Right lobe of liver (tissue), 6 donors: ENCODE data around the gene ACP1. TPM values are rescaled to one million over a fixed set of nuclear protein-coding genes. Genes with fewer than 3 reads are reported as not detected.
A peak's percentile ranks its signal among the peaks of the same experiment; 100 is the strongest.

ENCODE experiments used
- ATAC-seq, 4 donors: fragments of 200-7000 bp; cut with Tn5 transposase; one replicate each; pipeline ENCODE4 v1.9.1; 2020; ENCODE audit warnings: mild to moderate bottlenecking in 4 of 4, moderate library complexity in 4 of 4
- DNase-seq, 3 donors: peaks; one replicate each; pipeline ENCODE4 v3.0.0-alpha.2; 2020
- H3K27ac ChIP-seq, 3 donors: fragments of 200-600 bp; one replicate each; pipeline ENCODE4 v1.8.0; 2022
- H3K27me3 ChIP-seq, 2 donors: fragments of 200-600 bp; one replicate each; pipeline ENCODE4 v1.8.0; 2022
- H3K36me3 ChIP-seq, 4 donors: fragments of 200-600 bp; sonication (generic) in 1 of 4; one replicate each; pipeline versions ENCODE4 v1.5.1 to v1.8.0; 2017 to 2022; ENCODE audit warnings: control low read depth in 1 of 4
- H3K4me1 ChIP-seq, 4 donors: fragments of 200-600 bp; sonication (generic) in 1 of 4; one replicate each; pipeline versions ENCODE4 v1.5.1 to v1.8.0; 2017 to 2022; ENCODE audit warnings: control low read depth in 1 of 4
- H3K4me3 ChIP-seq, 3 donors: fragments of 200-600 bp; one replicate each; pipeline ENCODE4 v1.8.0; 2022
- H3K9me3 ChIP-seq, 4 donors: fragments of 200-600 bp; sonication (generic) in 1 of 4; one replicate each; pipeline versions ENCODE4 v1.5.1 to v1.8.0; 2017 to 2022; ENCODE audit warnings: control low read depth in 1 of 4
- POLR2A ChIP-seq: fragments of 450-650 bp; IDR thresholded peaks from one replicate; pipeline ENCODE4 v1.6.1; 2017; ENCODE audit warnings: antibody characterized with exemption, mild to moderate bottlenecking
- WGBS: methylation state at CpG from one replicate; pipeline ENCODE4 v1.1.6; 2018; ENCODE audit warnings: low coverage, low lambda C conversion rate; ENCODE audit not compliant: insufficient coverage; ENCODE audit errors: missing lambda C conversion rate; 5-methylcytosine and 5-hydroxymethylcytosine counted together
- intact Hi-C, 2 donors: fragments of 100-400 bp; cut with DNase I; formaldehyde crosslinking; loops; one replicate each; pipeline versions ENCODE4 v1.11.2 to v1.14.1; 2022
- total RNA-seq, 6 experiments: library from RNA; depleted of rRNA in 2 of 6; stranded (reverse); fragments of >200 nt in 2 of 6; fragmentation: NEBNext Ultra II Directional in 3 of 6; extraction: Animal tissue kit (Norgen Biotek cat#: 25700) in 3 of 6; gene quantifications; one replicate each; pipeline versions ENCODE4 v1.1.0 to v1.2.4, GENCODE V29; 2016 to 2023
- TF ChIP-seq, protein P1 (sequence below), 4 donors: fragments of 200-600 bp in 3 of 4; fragments of 450-650 bp in 1 of 4; IDR thresholded peaks; one replicate each; pipeline versions ENCODE4 v1.5.1 to v1.8.0; 2016 to 2022; ENCODE audit warnings: antibody characterized with exemption in 4 of 4, mild to moderate bottlenecking in 2 of 4
- donor health status: DM: no; HTN: yes; CAD: no.
- donor health status: DM: no; HTN: no; CAD: no.
- donor health status: DM: no; HTN: no; CAD: no.
- donor health status: DM: no; HTN: yes; CAD: no.
- donor health status: DM: no; HTN: yes; CAD: no.

Gene ACP1
- total RNA-seq, 6 experiments from 2014 or later = 52.1 to 72.1 (median 60.3) TPM

DNA sequence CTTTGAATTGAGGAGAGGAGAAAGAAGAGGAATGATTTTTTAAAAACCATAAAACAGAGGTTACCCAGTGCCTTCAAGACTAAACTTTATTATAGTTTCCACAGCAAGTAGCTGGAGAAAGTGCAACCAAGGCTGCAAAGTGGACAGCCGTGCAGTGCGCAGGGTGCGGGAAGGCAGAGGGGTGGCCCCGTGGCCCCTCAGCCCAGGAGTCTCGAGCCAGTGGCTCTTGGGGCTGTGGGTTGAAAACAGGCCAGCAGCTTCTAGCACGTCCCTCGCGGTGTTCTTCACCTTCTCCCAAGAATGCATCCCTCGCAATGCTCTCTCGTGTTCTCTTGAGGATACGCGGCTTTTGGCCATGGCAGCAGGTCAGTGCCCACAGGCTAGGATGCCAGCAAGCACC, 51.6 kb downstream of the ACP1 start:
- no peaks in the 10 kb centered on the region for H3K36me3 ChIP-seq
- 100% methylated on average over 1 of the region's 12 CpGs for WGBS
- no peak for TF ChIP-seq POLR2A
- TF ChIP-seq, protein P1, sequence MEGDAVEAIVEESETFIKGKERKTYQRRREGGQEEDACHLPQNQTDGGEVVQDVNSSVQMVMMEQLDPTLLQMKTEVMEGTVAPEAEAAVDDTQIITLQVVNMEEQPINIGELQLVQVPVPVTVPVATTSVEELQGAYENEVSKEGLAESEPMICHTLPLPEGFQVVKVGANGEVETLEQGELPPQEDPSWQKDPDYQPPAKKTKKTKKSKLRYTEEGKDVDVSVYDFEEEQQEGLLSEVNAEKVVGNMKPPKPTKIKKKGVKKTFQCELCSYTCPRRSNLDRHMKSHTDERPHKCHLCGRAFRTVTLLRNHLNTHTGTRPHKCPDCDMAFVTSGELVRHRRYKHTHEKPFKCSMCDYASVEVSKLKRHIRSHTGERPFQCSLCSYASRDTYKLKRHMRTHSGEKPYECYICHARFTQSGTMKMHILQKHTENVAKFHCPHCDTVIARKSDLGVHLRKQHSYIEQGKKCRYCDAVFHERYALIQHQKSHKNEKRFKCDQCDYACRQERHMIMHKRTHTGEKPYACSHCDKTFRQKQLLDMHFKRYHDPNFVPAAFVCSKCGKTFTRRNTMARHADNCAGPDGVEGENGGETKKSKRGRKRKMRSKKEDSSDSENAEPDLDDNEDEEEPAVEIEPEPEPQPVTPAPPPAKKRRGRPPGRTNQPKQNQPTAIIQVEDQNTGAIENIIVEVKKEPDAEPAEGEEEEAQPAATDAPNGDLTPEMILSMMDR (IDR thresholded peaks at IDR 0.05) = no peak
- H3K4me1 ChIP-seq = no peaks in the 10 kb centered on the region
- DNase-seq = no peak
- no peak overlapping the region for H3K27ac ChIP-seq
- intact Hi-C loops = no loop called here
- H3K27me3 ChIP-seq = no peaks in the 10 kb centered on the region
- H3K9me3 ChIP-seq = no peaks in the 10 kb centered on the region
- ATAC-seq = no peak
- no peak overlapping the region for H3K4me3 ChIP-seq

GRCh38 chr2:317501-318424, 53.0 kb downstream of the ACP1 start:
- WGBS = 57% methylated on average over 21 of the region's 27 CpGs
- no peak for DNase-seq
- Histone ChIP-seq H3K9me3 (no peaks in the 10 kb centered on the region), H3K4me1 (no peaks in the 10 kb centered on the region), H3K27me3 (no peaks in the 10 kb centered on the region), H3K4me3 (no peak overlapping the region), H3K36me3 (no peaks in the 10 kb centered on the region), H3K27ac (no peak overlapping the region)
- TF ChIP-seq POLR2A = no peak
- TF ChIP-seq, protein P1 (IDR thresholded peaks at IDR 0.05) = no peak
- ATAC-seq = peak in 2 of 4 donors; percentile 26 to 43
- intact Hi-C loops = no loop called here

GRCh38 chr2:319059-319600, 54.4 kb downstream of the ACP1 start:
- Histone ChIP-seq H3K27me3 (no peaks in the 10 kb centered on the region), H3K36me3 (no peaks in the 10 kb centered on the region), H3K27ac (no peak overlapping the region), H3K4me1 (no peaks in the 10 kb centered on the region), H3K4me3 (no peak overlapping the region), H3K9me3 (no peaks in the 10 kb centered on the region)
- intact Hi-C loops = no loop called here
- ATAC-seq (peak in 1 of 4 donors; percentile 15), DNase-seq (no peak)
- WGBS = 63% methylated on average over 17 of the region's 34 CpGs
- no peak for TF ChIP-seq POLR2A
- TF ChIP-seq, protein P1 (IDR thresholded peaks at IDR 0.05) = no peak

DNA sequence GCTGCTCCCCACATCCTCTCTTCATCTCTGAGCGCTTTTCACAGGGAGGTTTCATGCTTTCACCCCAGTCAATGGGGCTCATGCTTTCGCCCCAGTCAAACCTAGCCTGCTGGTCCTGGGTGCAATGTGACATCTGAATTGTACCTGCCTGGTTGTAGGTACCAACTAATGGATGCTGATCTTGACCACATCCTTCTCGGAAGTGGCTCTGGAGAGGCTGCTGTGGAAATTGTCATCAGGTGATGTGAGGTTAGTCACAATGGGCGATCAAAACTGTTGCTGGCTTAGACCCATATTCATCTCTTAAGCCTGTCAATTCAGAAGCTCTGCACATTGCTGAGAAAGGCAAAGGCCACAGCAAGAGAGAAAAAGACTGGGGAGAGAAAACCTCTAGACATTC, 55.8 kb downstream of the ACP1 start:
- intact Hi-C loops = no loop called here
- no peaks in the 10 kb centered on the region for H3K9me3 ChIP-seq
- H3K27me3 ChIP-seq = no peaks in the 10 kb centered on the region
- no peaks in the 10 kb centered on the region for H3K4me1 ChIP-seq
- H3K36me3 ChIP-seq = no peaks in the 10 kb centered on the region
- no peak overlapping the region for H3K4me3 ChIP-seq
- WGBS = 76% methylated on average over 3 of the region's 4 CpGs
- no peak overlapping the region for H3K27ac ChIP-seq
- TF ChIP-seq POLR2A = no peak
- TF ChIP-seq, protein P1 (IDR thresholded peaks at IDR 0.05) = no peak
- DNase-seq (no peak), ATAC-seq (no peak)
